Measurements from ENCODE around the gene BHLHE41.

The BHLHE41 gene

DNA sequence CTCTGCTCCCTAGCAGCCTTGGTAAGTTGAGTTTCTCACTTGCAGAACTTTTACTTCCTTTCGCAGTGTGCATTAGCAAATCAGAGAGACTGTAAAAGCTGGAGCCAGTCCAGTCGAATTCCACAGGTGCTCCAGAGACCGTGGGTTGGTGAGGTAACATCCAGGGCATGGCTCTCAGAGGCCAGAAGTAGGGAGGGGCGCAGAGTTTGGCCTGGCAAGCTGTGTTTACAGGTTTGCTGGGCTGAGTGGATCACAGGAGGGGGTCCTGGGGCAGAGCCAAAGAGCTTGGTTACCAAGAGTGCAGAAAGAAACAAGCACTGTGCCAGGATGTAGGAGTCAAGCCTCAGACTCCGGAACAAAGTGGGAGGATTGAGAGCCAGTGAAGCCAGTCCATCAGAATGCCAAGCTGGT is 10.2 kb upstream of the BHLHE41 start:
- H3K4me3 ChIP-seq (ENCODE audit: low read length): no peak overlapping the region
- peak; percentile 68 for DNase-seq (ENCODE audit: low read depth)
- TF ChIP-seq, protein P1, sequence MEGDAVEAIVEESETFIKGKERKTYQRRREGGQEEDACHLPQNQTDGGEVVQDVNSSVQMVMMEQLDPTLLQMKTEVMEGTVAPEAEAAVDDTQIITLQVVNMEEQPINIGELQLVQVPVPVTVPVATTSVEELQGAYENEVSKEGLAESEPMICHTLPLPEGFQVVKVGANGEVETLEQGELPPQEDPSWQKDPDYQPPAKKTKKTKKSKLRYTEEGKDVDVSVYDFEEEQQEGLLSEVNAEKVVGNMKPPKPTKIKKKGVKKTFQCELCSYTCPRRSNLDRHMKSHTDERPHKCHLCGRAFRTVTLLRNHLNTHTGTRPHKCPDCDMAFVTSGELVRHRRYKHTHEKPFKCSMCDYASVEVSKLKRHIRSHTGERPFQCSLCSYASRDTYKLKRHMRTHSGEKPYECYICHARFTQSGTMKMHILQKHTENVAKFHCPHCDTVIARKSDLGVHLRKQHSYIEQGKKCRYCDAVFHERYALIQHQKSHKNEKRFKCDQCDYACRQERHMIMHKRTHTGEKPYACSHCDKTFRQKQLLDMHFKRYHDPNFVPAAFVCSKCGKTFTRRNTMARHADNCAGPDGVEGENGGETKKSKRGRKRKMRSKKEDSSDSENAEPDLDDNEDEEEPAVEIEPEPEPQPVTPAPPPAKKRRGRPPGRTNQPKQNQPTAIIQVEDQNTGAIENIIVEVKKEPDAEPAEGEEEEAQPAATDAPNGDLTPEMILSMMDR (conservative IDR thresholded peaks at IDR 0.05; ENCODE audit: low read depth, low read length): no peak

DNA sequence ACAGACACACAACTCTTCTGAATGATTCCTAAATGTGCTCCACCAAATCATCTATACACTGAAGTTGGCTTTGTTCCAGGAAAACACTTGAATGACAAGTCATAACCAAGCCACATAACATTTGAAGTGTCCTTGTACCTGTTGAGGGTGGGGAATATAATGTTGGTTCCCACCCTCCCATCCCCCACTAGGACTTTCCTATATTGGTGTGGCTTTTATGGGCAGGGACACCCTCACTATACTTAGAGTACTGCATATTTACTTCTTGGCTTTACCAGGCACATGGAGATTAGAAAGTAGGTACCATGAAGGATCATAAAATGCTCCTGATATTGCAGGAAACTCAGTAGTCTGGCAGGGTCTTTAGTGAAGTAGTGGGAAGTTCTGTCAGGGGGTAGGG is 9.7 kb upstream of the BHLHE41 start:
- TF ChIP-seq, protein P1 (conservative IDR thresholded peaks at IDR 0.05; ENCODE audit: low read depth, low read length): no peak
- H3K4me3 ChIP-seq (ENCODE audit: low read length): no peak overlapping the region
- no peak for DNase-seq (ENCODE audit: low read depth)

DNA sequence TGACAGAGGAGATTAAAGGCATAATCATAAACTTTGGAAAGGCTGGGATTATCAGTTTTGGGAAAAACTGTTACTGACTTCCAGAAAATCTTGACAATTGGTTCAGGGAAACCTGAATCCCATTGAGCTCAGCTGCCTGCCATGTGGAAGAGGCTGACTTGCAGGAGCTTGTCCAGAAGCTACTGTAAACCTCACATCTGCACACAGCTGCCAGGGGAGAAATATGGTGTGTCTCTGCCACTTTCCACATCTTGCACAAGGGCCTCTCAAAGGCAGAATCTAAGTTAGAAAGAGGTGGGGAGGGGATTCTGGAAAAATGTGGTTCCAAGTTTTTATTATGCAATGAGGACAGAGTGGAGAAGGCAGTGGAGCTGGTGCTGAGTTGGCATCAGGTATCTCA is 8.7 kb upstream of the BHLHE41 start:
- no peak overlapping the region for H3K4me3 ChIP-seq (ENCODE audit: low read length)
- TF ChIP-seq, protein P1 (conservative IDR thresholded peaks at IDR 0.05; ENCODE audit: low read depth, low read length): no peak
- DNase-seq (ENCODE audit: low read depth): no peak

DNA sequence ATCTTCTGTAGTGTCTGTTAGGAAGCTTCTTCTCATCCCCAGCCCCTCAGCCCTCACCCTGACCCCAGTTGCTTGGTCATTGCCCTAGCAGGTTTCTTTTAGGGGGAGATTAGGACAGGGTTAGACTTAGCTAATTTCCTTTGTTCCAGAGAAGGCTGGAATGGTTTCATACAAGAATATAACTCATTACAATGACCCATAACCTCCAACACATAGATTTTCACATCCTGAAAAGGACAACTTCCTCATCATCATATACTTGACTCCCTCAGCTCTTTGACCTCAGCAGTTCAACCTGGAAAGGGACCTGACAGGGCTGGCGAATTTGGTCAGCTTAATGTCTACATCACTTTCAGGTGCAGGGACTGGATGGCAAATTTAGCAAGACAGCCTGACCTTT is 8.0 kb upstream of the BHLHE41 start:
- DNase-seq (ENCODE audit: low read depth): no peak
- no peak overlapping the region for H3K4me3 ChIP-seq (ENCODE audit: low read length)
- TF ChIP-seq, protein P1 (conservative IDR thresholded peaks at IDR 0.05; ENCODE audit: low read depth, low read length): no peak

DNA sequence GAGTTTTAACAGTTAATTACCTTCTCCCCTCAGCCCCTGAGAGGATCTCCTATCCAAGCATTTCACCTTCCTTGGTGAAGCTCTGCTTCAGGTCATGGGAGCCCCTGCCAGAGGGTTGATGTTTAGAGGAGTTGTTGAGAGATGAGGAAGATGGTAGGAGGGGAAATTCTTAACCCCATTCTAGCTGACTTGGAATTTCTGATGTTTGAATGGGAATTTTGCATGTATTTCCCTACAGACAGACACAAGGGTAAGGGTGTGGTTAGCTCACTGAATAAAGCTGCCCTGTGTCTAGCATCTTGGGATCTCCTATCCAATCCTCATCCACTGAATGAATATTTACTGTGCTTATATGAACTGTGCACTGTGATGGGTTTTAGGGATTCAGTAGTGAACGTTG is 7.1 kb upstream of the BHLHE41 start:
- TF ChIP-seq, protein P1 (conservative IDR thresholded peaks at IDR 0.05; ENCODE audit: low read depth, low read length): no peak
- no peak overlapping the region for H3K4me3 ChIP-seq (ENCODE audit: low read length)
- DNase-seq (ENCODE audit: low read depth): no peak

DNA sequence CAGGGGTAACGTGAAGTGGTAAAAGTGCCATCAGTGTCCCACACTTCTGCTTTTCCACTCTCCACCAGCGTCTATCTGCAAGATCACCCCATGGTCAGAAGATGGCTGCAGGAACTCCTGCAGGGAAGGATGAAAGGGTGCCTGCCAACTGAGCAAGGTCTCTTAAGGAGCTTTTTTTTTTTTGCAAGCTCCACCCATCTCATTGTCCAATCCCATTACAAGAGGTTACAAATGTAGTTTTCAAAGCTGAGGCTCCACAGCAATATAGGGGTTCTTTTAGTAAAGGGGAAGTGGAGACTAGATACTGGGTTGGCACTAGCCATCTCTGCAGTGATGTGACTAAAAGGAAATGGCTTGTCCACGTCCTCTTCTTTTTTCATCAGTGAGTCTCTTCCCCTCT is 5.9 kb upstream of the BHLHE41 start:
- no peak overlapping the region for H3K4me3 ChIP-seq (ENCODE audit: low read length)
- TF ChIP-seq, protein P1 (conservative IDR thresholded peaks at IDR 0.05; ENCODE audit: low read depth, low read length): no peak
- no peak for DNase-seq (ENCODE audit: low read depth)

DNA sequence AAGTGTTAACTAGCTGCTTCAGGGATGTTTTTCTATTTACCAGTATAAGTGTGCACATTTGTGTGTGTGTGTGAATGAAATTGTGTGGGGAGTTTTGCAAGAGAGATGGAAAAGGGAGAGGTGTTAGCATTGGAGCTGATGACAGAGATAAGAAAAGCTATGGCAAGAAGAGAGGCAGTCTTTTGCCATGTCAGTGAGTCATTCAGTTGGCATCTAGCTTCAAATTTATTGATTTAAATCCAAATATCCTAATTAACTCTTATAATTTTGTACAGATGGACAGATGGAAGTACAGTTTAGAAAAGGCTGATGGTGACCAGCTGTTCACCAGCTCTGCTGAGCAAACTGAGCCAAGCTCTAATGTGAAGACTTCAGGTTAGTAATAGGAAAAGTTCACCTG is 3.3 kb upstream of the BHLHE41 start:
- DNase-seq (ENCODE audit: low read depth): no peak
- TF ChIP-seq, protein P1 (conservative IDR thresholded peaks at IDR 0.05; ENCODE audit: low read depth, low read length): no peak
- no peak overlapping the region for H3K4me3 ChIP-seq (ENCODE audit: low read length)
